ENCODE results near the gene NAT9.

- TF ChIP-seq CTCF (IDR thresholded peaks at IDR 0.05), result no peak
- no peak for TF ChIP-seq POLR2A (IDR thresholded peaks at IDR 0.05)
Measured at GRCh38 chr17:74740641-74741387, 35.3 kb downstream of the NAT9 start.

All from right lobe of liver (tissue), 4 donors.